Dedifferentiated amniotic fluid mesenchymal stem cell (primary cell): ENCODE measurements around the gene GTF2E1.

Source experiments
- DNase-seq: peaks from one replicate; pipeline ENCODE4 v3.0.0-alpha.2; 2016; ENCODE audit errors: extremely low spot score

Gene GTF2E1

DNA sequence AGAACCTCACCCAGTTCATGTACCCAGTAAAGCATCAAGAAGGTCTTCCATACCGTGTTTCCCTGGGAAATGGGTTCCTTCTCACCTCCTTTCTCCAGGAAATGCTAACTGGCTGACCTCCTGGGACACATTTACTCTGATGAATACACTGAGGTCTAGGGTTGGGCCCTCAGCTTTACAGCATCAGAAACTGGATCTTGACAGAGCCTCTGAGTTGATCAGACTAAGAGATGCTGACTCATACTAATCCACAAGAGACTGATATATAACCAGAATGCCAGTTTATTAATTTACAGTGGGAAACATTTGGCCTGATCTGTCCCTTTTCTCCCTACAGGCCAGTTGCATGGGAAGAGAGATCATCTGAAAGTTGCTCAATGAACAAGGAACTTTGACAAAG, 55.8 kb downstream of the GTF2E1 start:
- no peak for DNase-seq

DNA sequence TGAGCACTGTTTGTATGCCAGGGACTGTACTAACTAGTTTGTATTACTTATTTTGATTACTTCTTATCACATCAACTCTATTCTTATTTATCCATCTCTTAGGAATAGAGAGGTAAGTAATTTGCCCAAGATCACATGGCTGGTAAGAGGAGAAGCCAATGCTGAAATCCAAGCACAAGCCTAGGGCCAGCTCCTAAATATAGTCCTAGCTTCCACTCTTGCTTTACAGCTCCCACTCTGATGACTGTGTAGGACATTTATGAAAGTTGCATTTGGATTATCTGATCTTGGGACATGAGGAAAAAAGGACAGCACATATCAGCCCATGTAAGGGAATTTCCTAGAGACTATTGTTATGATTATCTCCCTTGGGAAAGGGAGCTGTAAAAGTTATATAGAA, 58.1 kb downstream of the GTF2E1 start:
- no peak for DNase-seq

DNA sequence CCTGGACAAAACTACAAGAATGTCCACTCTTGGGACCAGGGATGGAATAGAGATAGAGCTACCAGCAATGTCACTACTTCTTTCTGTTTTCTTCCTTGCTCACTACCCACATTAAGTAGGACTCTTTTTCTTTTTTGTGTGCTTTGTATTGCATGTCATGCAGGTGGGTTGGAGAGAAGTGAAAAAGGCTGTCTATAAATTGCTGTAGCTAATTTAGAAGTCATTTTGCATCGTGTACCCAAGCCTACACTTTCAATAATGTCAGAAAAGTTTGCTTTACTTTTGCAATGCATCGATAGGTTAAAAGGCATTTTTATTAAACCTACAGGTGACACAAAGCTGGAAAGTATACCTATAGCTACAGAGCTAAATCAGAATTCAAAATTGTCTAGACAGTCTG, 58.9 kb downstream of the GTF2E1 start:
- DNase-seq, result no peak

DNA sequence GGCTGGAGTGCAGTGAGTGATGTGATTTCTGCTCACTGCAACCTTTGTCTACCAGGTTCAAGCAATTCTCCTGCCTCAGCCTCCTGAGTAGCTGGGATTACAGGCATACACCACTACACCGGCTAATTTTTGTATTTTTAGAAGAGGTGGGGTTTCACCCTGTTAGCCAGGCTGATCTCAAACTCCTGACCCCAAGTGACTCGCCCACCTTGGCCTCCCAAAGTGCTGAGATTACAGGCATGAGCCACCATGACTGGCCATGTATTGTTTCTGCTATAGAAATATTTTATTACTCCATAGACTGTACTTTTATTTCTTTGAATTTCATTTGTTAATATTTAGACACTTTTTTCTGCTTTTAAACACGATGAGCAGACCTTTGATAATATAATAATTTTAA, 60.4 kb downstream of the GTF2E1 start:
- DNase-seq, result no peak

DNA sequence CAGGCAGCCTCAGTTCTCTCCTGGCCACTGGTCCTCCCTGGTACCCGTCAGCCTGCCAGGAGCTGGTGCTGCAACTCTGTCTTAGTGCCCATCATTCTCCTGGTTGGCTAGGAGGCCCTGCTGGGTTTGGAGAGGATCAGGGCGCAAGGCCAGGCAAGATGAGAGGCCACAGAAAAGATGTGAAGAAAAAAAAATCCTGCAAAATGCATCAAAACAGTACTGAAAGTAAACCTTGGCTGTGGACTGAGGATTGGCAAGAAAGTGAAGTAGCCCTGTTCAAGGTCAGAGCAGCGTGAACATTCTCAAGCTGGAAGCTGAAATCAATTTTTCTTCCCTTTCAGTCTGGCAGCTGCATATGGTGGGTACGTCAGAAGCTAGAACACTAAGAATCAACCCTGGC, 74.2 kb downstream of the GTF2E1 start:
- no peak for DNase-seq

DNA sequence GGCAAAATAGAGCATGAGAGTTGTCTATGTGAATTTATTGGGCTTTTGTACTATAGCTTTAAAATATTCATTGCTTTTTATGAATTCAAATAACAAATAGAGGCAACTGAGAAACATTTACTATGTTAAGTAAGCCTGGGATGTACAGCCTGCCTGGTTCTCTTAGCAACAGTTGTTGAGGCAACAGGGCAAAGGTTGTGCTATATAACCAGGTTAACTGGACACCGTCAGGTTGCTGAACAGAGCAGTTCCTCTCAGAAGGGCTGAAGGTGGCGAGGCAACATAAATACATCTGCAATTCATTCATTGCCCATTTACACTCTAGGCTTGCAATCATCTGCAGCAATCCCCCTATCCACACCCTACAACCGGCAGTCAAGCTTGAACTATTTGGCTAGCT, 78.2 kb downstream of the GTF2E1 start:
- no peak for DNase-seq

DNA sequence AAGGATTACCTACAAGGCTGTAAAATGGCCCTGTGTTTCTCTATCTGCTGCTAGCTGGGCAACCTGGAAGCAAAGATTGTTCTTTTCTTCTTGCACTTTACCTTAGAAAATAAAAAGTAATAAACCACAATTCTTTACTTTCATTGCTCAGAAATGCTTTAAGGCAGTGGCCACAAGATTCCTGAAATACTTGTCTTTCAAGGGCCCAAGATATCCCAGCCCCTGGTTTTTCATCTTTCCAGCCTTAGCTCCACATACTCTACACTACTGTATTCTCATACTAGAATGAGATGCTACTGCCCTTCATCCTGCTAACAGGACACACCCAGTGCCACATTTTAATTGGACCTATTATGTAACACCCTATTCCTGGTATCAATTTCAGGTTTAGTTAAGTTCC, 78.9 kb downstream of the GTF2E1 start:
- no peak for DNase-seq

DNA sequence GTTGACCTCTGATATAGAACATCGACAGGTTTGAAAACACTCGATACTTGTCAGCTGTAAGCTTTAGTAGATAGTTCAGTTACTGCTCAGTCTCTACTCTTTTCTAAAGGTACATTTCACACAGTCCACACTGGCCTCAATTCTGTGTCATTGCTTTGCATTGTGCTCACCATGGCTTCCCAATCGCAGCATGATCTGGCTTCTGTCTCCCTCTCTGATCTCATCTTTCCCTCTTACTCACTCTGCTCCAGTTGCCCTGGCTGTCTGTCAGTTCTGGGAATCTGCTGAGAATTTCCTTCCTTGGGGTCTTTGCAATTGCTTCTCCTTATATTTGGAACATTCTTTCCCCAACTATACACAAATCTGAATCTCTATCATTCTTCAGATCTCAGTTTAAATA, 80.6 kb downstream of the GTF2E1 start:
- DNase-seq, result no peak

DNA sequence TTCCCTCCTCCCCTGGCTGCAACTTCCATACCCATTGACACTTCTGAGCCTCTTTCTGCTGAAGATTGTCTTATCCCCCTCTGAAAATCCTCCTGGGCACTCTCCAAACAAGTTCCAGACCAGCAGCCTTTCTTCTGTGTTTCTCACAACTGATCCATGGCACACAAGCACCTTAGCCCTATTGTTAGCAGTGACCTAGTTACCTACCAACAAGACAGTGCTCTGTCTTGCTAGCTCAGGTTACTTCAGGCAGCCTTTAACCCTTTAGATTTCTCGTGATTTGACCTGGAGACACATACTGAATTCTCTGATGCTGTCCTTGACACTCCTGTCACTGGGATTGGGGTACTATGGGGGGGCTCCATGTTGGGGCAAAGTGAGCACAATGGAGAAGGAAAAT, 82.1 kb downstream of the GTF2E1 start:
- DNase-seq, result no peak

DNA sequence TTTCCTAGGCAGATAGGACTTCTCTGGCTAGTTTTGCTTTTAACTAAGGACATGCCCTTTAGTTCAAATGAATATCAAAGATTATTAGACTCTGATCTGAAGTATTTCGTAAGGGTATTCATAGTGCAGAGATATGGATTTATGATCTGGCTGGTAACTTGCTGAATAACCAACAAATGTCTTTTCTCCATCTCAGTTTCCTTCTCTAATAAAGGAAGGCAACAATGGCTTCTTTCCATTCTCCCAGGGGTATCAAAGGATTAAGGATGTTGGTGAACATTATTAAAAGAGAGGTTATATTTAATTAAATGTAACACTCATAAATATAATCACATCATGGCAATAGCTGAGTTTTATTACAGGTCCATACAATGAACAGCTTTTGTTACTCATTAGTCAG, 86.3 kb downstream of the GTF2E1 start:
- DNase-seq, result no peak

DNA sequence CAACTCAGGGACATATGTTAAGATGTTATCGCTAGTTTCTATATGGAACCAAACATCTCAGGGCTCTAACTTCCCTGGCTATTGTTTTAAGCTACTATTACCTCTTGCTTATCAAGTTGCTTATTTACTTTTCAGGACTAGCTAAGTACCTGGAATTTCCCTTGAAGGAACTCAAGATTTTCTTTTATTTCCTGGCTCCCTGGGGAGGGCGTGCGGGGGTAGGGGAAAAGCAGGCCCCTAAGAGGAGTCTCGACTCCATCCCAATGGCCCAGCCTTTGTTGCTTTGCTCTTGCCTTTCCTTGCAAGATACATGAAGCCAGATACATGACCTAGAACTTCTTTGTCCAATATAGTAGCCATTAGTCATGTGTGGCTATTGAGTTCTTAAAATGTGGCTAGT, 88.5 kb downstream of the GTF2E1 start:
- DNase-seq, result no peak
